GM18861 (cell line): ENCODE results near the gene ADGRD1.
"Not testable (repeated sequence)": the region's sequence is repeated elsewhere in the genome, so short reads cannot be mapped to it uniquely, and the experiment has no call there.

Source experiments
- ATAC-seq: cut with Tn5 transposase; IDR thresholded peaks from one replicate; pipeline ENCODE4 v1.9.1; 2021; ENCODE audit not compliant: unreplicated experiment

The ADGRD1 gene

GRCh38 chr12:130937063-130937462, 16.6 kb upstream of the ADGRD1 start:
- ATAC-seq: no peak

- not testable (repeated sequence) for ATAC-seq
Observed at GRCh38 chr12:130937546-130937945, 16.2 kb upstream of the ADGRD1 start.

- ATAC-seq: no peak
Observed at GRCh38 chr12:130938186-130938585, 15.5 kb upstream of the ADGRD1 start.

GRCh38 chr12:130944878-130945277, 8.8 kb upstream of the ADGRD1 start:
- ATAC-seq: no peak

- no peak for ATAC-seq
Observed at GRCh38 chr12:130945786-130946492, 7.8 kb upstream of the ADGRD1 start.

- ATAC-seq: no peak
Observed at GRCh38 chr12:130947028-130947613, 6.6 kb upstream of the ADGRD1 start.

GRCh38 chr12:130948136-130948535, 5.6 kb upstream of the ADGRD1 start:
- ATAC-seq: no peak

- no peak for ATAC-seq
Observed at GRCh38 chr12:130948751-130949150, 5.0 kb upstream of the ADGRD1 start.

GRCh38 chr12:130949806-130950205, 3.9 kb upstream of the ADGRD1 start:
- ATAC-seq: no peak

GRCh38 chr12:130951636-130952035, 2.1 kb upstream of the ADGRD1 start:
- no peak for ATAC-seq

GRCh38 chr12:130952171-130952954, 1.3 kb upstream of the ADGRD1 start:
- ATAC-seq: no peak

- no peak for ATAC-seq
Observed at GRCh38 chr12:130954544-130954831, 781 bp downstream of the ADGRD1 start.

GRCh38 chr12:130955238-130955816, 1.6 kb downstream of the ADGRD1 start:
- no peak for ATAC-seq

- no peak for ATAC-seq
Observed at GRCh38 chr12:130956009-130956408, 2.3 kb downstream of the ADGRD1 start.

- no peak for ATAC-seq
Observed at GRCh38 chr12:130956456-130957303, 3.0 kb downstream of the ADGRD1 start.

- ATAC-seq: no peak
Observed at GRCh38 chr12:130957304-130957621, 3.6 kb downstream of the ADGRD1 start.

- no peak for ATAC-seq
Observed at GRCh38 chr12:130958557-130959140, 4.9 kb downstream of the ADGRD1 start.

- no peak for ATAC-seq
Observed at GRCh38 chr12:130959632-130960031, 5.9 kb downstream of the ADGRD1 start.

GRCh38 chr12:130960058-130960457, 6.4 kb downstream of the ADGRD1 start:
- ATAC-seq: no peak

GRCh38 chr12:130960787-130961186, 7.1 kb downstream of the ADGRD1 start:
- ATAC-seq: no peak
